Esophagus muscularis mucosa (tissue), 4 donors: Measurements from ENCODE around the gene NOS1.
"Not testable (repeated sequence)": the region's sequence is repeated elsewhere in the genome, so short reads cannot be mapped to it uniquely, and the experiment has no call there.

Source experiments
- EP300 ChIP-seq: sonication (generic); formaldehyde crosslinking; IDR thresholded peaks from one replicate; pipeline ENCODE4 v1.6.1; 2017; ENCODE audit warnings: antibody characterized with exemption
- POLR2A ChIP-seq: fragments of 450-650 bp; IDR thresholded peaks from one replicate; pipeline ENCODE4 v1.6.1; 2017; ENCODE audit warnings: antibody characterized with exemption, moderate library complexity, mild to moderate bottlenecking, low read depth
- POLR2AphosphoS5 ChIP-seq, 2 donors: sonication (generic); formaldehyde crosslinking; IDR thresholded peaks; one replicate each; pipeline ENCODE4 v1.6.1; 2017; ENCODE audit warnings: antibody characterized with exemption in 2 of 2
- TF ChIP-seq, protein P1 (sequence below), 3 experiments: fragments of 200-600 bp in 2 of 3; fragments of 450-650 bp in 1 of 3; sonication (generic) in 2 of 3; IDR thresholded peaks; one replicate each; pipeline ENCODE4 v1.5.1; 2017 to 2019; ENCODE audit warnings: antibody characterized with exemption in 3 of 3, mild to moderate bottlenecking in 2 of 3, moderate library complexity in 1 of 3

DNA sequence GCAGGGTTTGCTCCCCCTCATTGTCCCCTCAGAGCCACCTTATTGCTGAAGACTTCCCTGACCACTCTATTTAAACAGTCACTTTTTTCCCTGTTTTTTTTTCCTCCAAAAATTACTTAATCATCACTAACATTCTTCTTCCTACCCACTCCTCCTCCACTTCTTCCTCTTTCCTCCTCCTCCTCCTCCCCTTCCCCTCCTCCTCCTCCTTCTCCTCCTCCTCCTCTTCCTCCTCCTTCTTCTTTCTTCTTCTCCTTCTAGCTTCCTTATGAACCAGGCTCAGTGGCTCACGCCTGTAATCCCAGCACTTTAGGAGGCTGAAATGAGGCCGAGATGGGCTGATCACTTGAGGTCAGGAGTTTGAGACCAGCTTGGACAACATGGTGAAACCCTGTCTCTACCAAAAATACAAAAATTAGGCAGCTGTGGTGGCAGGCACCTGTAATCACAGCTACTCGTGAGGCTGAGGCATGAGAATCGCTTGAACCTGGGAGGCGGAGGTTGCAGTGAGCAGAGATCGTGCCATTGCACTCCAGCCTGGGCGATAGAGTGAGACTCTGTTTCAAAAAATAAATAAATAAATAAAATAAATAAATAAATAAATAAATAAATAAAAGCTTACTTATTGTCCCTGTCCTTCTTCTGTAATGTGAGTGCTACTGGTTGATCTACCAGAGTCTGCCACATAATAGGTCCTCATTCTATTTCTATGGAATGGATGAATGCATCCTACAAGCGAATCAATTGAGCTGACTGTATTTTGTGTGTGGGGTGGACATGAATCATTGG, 161.3 kb downstream of the NOS1 start:
- TF ChIP-seq, protein P1, sequence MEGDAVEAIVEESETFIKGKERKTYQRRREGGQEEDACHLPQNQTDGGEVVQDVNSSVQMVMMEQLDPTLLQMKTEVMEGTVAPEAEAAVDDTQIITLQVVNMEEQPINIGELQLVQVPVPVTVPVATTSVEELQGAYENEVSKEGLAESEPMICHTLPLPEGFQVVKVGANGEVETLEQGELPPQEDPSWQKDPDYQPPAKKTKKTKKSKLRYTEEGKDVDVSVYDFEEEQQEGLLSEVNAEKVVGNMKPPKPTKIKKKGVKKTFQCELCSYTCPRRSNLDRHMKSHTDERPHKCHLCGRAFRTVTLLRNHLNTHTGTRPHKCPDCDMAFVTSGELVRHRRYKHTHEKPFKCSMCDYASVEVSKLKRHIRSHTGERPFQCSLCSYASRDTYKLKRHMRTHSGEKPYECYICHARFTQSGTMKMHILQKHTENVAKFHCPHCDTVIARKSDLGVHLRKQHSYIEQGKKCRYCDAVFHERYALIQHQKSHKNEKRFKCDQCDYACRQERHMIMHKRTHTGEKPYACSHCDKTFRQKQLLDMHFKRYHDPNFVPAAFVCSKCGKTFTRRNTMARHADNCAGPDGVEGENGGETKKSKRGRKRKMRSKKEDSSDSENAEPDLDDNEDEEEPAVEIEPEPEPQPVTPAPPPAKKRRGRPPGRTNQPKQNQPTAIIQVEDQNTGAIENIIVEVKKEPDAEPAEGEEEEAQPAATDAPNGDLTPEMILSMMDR (IDR thresholded peaks at IDR 0.05) = not testable (repeated sequence)
- TF ChIP-seq POLR2AphosphoS5 (IDR thresholded peaks at IDR 0.05); EP300; POLR2A: not testable (repeated sequence)
